ENCODE results near the gene KIAA0319L. TPM values are rescaled to one million over a fixed set of nuclear protein-coding genes. Genes with fewer than 3 reads are reported as not detected.

The KIAA0319L gene
- polyA plus RNA-seq, 1 donor from 2014 or later: 38.1 TPM

GRCh38 chr1:35559317-35559944 is 2.2 kb upstream of the KIAA0319L start:
- peak overlapping the region; percentile 63 for H3K4me2 ChIP-seq (ENCODE audit: low read length)
- peak overlapping the region; percentile 91 for H3K27ac ChIP-seq (ENCODE audit: low read length)
- peaks cover 18% of the 10 kb centered on the region for H3K79me2 ChIP-seq (replicated peaks; ENCODE audit: insufficient read depth, low read length)
- H3K9me3 ChIP-seq (ENCODE audit: low read length): no peaks in the 10 kb centered on the region
- no peak overlapping the region for H2AFZ ChIP-seq (ENCODE audit: low read depth, low read length)
- no peaks in the 10 kb centered on the region for H4K20me1 ChIP-seq (ENCODE audit: insufficient read depth)
- no peaks in the 10 kb centered on the region for H3K9me2 ChIP-seq (ENCODE audit: insufficient read depth, low read length)
- peaks cover 5% of the 10 kb centered on the region for H3F3A ChIP-seq (ENCODE audit: insufficient read depth, low read length, poor library complexity, severe bottlenecking)
- TF ChIP-seq EZH2 (IDR thresholded peaks at IDR 0.05; ENCODE audit: borderline replicate concordance, insufficient read depth, low read length, poor library complexity, severe bottlenecking) (no peak), MXI1 (conservative IDR thresholded peaks at IDR 0.05; ENCODE audit: poor library complexity, severe bottlenecking) (peak; percentile 11)
- H3K27me3 ChIP-seq (ENCODE audit: insufficient read depth, low read depth, low read length): no peaks in the 10 kb centered on the region
- peak overlapping the region; percentile 93 for H3K4me3 ChIP-seq (ENCODE audit: low read length)
- H3K9ac ChIP-seq (ENCODE audit: low read length): peak overlapping the region; percentile 87
- no peaks in the 10 kb centered on the region for H3K36me3 ChIP-seq (ENCODE audit: insufficient read depth, low read length)

GRCh38 chr1:35558374-35559316 is 1.4 kb upstream of the KIAA0319L start:
- Histone ChIP-seq H3K4me3 (ENCODE audit: low read length) (peak overlapping the region; percentile 93), H3F3A (ENCODE audit: insufficient read depth, low read length, poor library complexity, severe bottlenecking) (peaks cover 5% of the 10 kb centered on the region), H3K9me2 (ENCODE audit: insufficient read depth, low read length) (no peaks in the 10 kb centered on the region), H3K79me2 (replicated peaks; ENCODE audit: insufficient read depth, low read length) (peaks cover 18% of the 10 kb centered on the region), H3K4me2 (ENCODE audit: low read length) (peak overlapping the region; percentile 63), H3K9me3 (ENCODE audit: low read length) (no peaks in the 10 kb centered on the region), H3K27ac (ENCODE audit: low read length) (peak overlapping the region; percentile 91), H3K27me3 (ENCODE audit: insufficient read depth, low read depth, low read length) (no peaks in the 10 kb centered on the region), H3K36me3 (ENCODE audit: insufficient read depth, low read length) (no peaks in the 10 kb centered on the region), H4K20me1 (ENCODE audit: insufficient read depth) (no peaks in the 10 kb centered on the region), H3K9ac (ENCODE audit: low read length) (peak overlapping the region; percentile 87), H2AFZ (ENCODE audit: low read depth, low read length) (no peak overlapping the region)
- TF ChIP-seq REST (IDR thresholded peaks at IDR 0.05; ENCODE audit: borderline replicate concordance): no peak
- no peak for TF ChIP-seq MXI1 (conservative IDR thresholded peaks at IDR 0.05; ENCODE audit: poor library complexity, severe bottlenecking)
- TF ChIP-seq TAF1 (IDR thresholded peaks at IDR 0.05; ENCODE audit: low read depth): no peak
- TF ChIP-seq EZH2 (IDR thresholded peaks at IDR 0.05; ENCODE audit: borderline replicate concordance, insufficient read depth, low read length, poor library complexity, severe bottlenecking): no peak
- TF ChIP-seq CTCF (IDR thresholded peaks at IDR 0.05; ENCODE audit: poor library complexity, severe bottlenecking): no peak
- peak; percentile 21 for TF ChIP-seq POLR2AphosphoS5 (IDR thresholded peaks at IDR 0.05)
- TF ChIP-seq RAD21 (conservative IDR thresholded peaks at IDR 0.05): peak; percentile 25
- TF ChIP-seq SMC3 (conservative IDR thresholded peaks at IDR 0.05; ENCODE audit: poor library complexity): no peak
